WTC11 (cell line): ENCODE measurements around the gene ZC2HC1B. TPM values are rescaled to one million over a fixed set of nuclear protein-coding genes. Genes with fewer than 3 reads are reported as not detected.

Source experiments
- ATAC-seq: fragments of 200-7000 bp; cut with Tn5 transposase; 2 replicates; pipeline ENCODE4 v1.10.0; 2021; ENCODE audit warnings: mild to moderate bottlenecking, moderate library complexity
- CTCF ChIA-PET: fragments of 300-600 bp; sonication (Branson Sonifier 250); formaldehyde crosslinking; loops from one replicate; lab custom pipeline; 2021; ENCODE audit warnings: antibody characterized with exemption; lab: Charles Lee
- POLR2A ChIA-PET: fragments of 350-600 bp; sonication (Branson Sonifier 250); formaldehyde crosslinking; loops from one replicate; lab custom pipeline; 2021; ENCODE audit warnings: antibody characterized with exemption; lab: Charles Lee
- DNase-seq: peaks from one replicate; pipeline ENCODE4 v3.0.0; 2021; ENCODE audit warnings: low spot score
- H3K27ac Mint-ChIP-seq: 2 replicates; pipeline ENCODE4 v1.8.0; 2021; ENCODE audit warnings: mixed read lengths
- H3K27me3 Mint-ChIP-seq: 2 replicates; pipeline ENCODE4 v1.8.0; 2021; ENCODE audit warnings: low read depth, mild to moderate bottlenecking, moderate library complexity, mixed read lengths
- H3K36me3 Mint-ChIP-seq: 2 replicates; pipeline ENCODE4 v1.8.0; 2021; ENCODE audit warnings: mixed read lengths
- H3K4me1 Mint-ChIP-seq: 2 replicates; pipeline ENCODE4 v1.8.0; 2022; ENCODE audit warnings: mixed read lengths
- H3K4me3 Mint-ChIP-seq: 2 replicates; pipeline ENCODE4 v1.8.0; 2021; ENCODE audit warnings: mild to moderate bottlenecking, moderate library complexity, mixed read lengths
- H3K9me3 Mint-ChIP-seq: 2 replicates; pipeline ENCODE4 v1.8.0; 2021; ENCODE audit warnings: mixed read lengths
- EMX1 ChIP-seq: fragments of 250-450 bp; sonication (Bioruptor Pico); IDR thresholded peaks from 2 replicates; pipeline ENCODE4 v1.8.0; 2021; ENCODE audit warnings: mild to moderate bottlenecking
- ERG ChIP-seq: fragments of 250-450 bp; sonication (Bioruptor Pico); IDR thresholded peaks from 2 replicates; pipeline ENCODE4 v1.8.0; 2021; ENCODE audit warnings: mild to moderate bottlenecking
- FOXK1 ChIP-seq: sonication (generic); formaldehyde crosslinking; IDR thresholded peaks from 2 replicates; pipeline ENCODE4 v1.8.0; 2022; ENCODE audit warnings: mild to moderate bottlenecking, moderate library complexity, missing genetic modification reagents
- FOXP1 ChIP-seq: sonication (generic); formaldehyde crosslinking; IDR thresholded peaks from 2 replicates; pipeline ENCODE4 v1.8.0; 2022; ENCODE audit warnings: missing genetic modification reagents, mild to moderate bottlenecking, moderate library complexity, borderline replicate concordance
- IRF2 ChIP-seq: sonication (generic); formaldehyde crosslinking; IDR thresholded peaks from 2 replicates; pipeline ENCODE4 v1.8.0; 2022; ENCODE audit warnings: low read depth, missing genetic modification reagents, borderline replicate concordance
- MLX ChIP-seq: sonication (generic); formaldehyde crosslinking; IDR thresholded peaks from 2 replicates; pipeline ENCODE4 v1.8.1; 2023; ENCODE audit warnings: mild to moderate bottlenecking, missing genetic modification reagents, moderate library complexity
- MYBL2 ChIP-seq: sonication (generic); formaldehyde crosslinking; IDR thresholded peaks from 2 replicates; pipeline ENCODE4 v1.8.1; 2023; ENCODE audit warnings: mild to moderate bottlenecking, moderate library complexity, missing genetic modification reagents
- NFATC4 ChIP-seq: fragments of 250-450 bp; sonication (Bioruptor Pico); IDR thresholded peaks from 2 replicates; pipeline ENCODE4 v1.9.0; 2021; ENCODE audit warnings: mild to moderate bottlenecking
- NFYB ChIP-seq: sonication (generic); formaldehyde crosslinking; conservative IDR thresholded peaks from 2 replicates; pipeline ENCODE4 v1.8.0; 2022; ENCODE audit warnings: low read depth, missing genetic modification reagents
- RELA ChIP-seq: sonication (generic); formaldehyde crosslinking; IDR thresholded peaks from 2 replicates; pipeline ENCODE4 v1.8.1; 2022; ENCODE audit warnings: missing genetic modification reagents, mild to moderate bottlenecking, borderline replicate concordance
- SMAD3 ChIP-seq: sonication (generic); formaldehyde crosslinking; IDR thresholded peaks from 2 replicates; pipeline ENCODE4 v1.8.0; 2022; ENCODE audit warnings: missing genetic modification reagents, mild to moderate bottlenecking, borderline replicate concordance
- SMAD4 ChIP-seq: sonication (generic); formaldehyde crosslinking; IDR thresholded peaks from 2 replicates; pipeline ENCODE4 v1.8.0; 2022; ENCODE audit warnings: mild to moderate bottlenecking, missing genetic modification reagents
- SP1 ChIP-seq: sonication (generic); formaldehyde crosslinking; conservative IDR thresholded peaks from 2 replicates; pipeline ENCODE4 v1.8.1; 2022; ENCODE audit warnings: missing genetic modification reagents
- TEAD1 ChIP-seq: sonication (generic); formaldehyde crosslinking; IDR thresholded peaks from 2 replicates; pipeline ENCODE4 v1.8.0; 2022; ENCODE audit warnings: mild to moderate bottlenecking, missing genetic modification reagents
- ZBTB21 ChIP-seq: sonication (generic); formaldehyde crosslinking; IDR thresholded peaks from 2 replicates; pipeline ENCODE4 v1.8.1; 2023; ENCODE audit warnings: mild to moderate bottlenecking, missing genetic modification reagents, borderline replicate concordance
- ZBTB43 ChIP-seq: sonication (generic); formaldehyde crosslinking; IDR thresholded peaks from 2 replicates; pipeline ENCODE4 v1.8.1; 2023; ENCODE audit warnings: mild to moderate bottlenecking, missing genetic modification reagents
- ZMAT4 ChIP-seq: fragments of 250-450 bp; sonication (Bioruptor Pico); IDR thresholded peaks from 2 replicates; pipeline ENCODE4 v1.9.0; 2021; ENCODE audit warnings: mild to moderate bottlenecking
- ZNF232 ChIP-seq: sonication (generic); formaldehyde crosslinking; IDR thresholded peaks from 2 replicates; pipeline ENCODE4 v1.8.0; 2022; ENCODE audit warnings: mild to moderate bottlenecking, missing genetic modification reagents
- ZNF317 ChIP-seq: sonication (generic); formaldehyde crosslinking; IDR thresholded peaks from 2 replicates; pipeline ENCODE4 v1.8.1; 2023; ENCODE audit warnings: low read depth, mild to moderate bottlenecking, moderate library complexity, missing genetic modification reagents, borderline replicate concordance
- ZNF396 ChIP-seq: fragments of 250-450 bp; sonication (Bioruptor Pico); IDR thresholded peaks from 2 replicates; pipeline ENCODE4 v1.8.0; 2021; ENCODE audit warnings: mild to moderate bottlenecking, moderate library complexity, borderline replicate concordance
- ZNF532 ChIP-seq: fragments of 250-450 bp; sonication (Bioruptor Pico); IDR thresholded peaks from 2 replicates; pipeline ENCODE4 v1.9.0; 2021; ENCODE audit warnings: mild to moderate bottlenecking, borderline replicate concordance
- total RNA-seq: library from RNA; stranded (reverse); gene quantifications from 3 replicates; pipeline ENCODE4 v1.2.3, GENCODE V29; 2021
- TF ChIP-seq, protein P1 (sequence below): sonication (generic); formaldehyde crosslinking; IDR thresholded peaks from 2 replicates; pipeline ENCODE4 v1.8.1; 2023; ENCODE audit warnings: mild to moderate bottlenecking, missing genetic modification reagents, borderline replicate concordance

The ZC2HC1B gene
- total RNA-seq, 1 experiment from 2014 or later = not detected

GRCh38 chr6:143838395-143838794, 25.9 kb upstream of the ZC2HC1B start:
- ChIA-PET CTCF (no interaction called here), POLR2A (no interaction called here)
- Mint-ChIP-seq H3K36me3 (peaks cover 2% of the 10 kb centered on the region; the same call in 1 of the 2 replicates), H3K27me3 (no peaks in the 10 kb centered on the region), H3K4me1 (peaks cover 5% of the 10 kb centered on the region), H3K27ac (no peak overlapping the region), H3K4me3 (no peak overlapping the region), H3K9me3 (peaks cover 6% of the 10 kb centered on the region)
- ATAC-seq (no peak), DNase-seq (no peak)
- TF ChIP-seq EMX1 (CRISPR knock-in tag) (no peak), ZNF532 (CRISPR knock-in tag) (no peak), ZNF396 (CRISPR knock-in tag) (no peak), SMAD3 (no peak), IRF2 (CRISPR knock-in tag) (no peak), MYBL2 (CRISPR knock-in tag) (no peak), ZMAT4 (CRISPR knock-in tag) (no peak), ZBTB43 (CRISPR knock-in tag) (no peak), NFYB (CRISPR knock-in tag) (no peak), FOXP1 (no peak), RELA (CRISPR knock-in tag) (no peak), FOXK1 (CRISPR knock-in tag) (no peak), ZBTB21 (CRISPR knock-in tag) (no peak), ERG (no peak)

GRCh38 chr6:143839196-143839595, 25.1 kb upstream of the ZC2HC1B start:
- CTCF ChIA-PET = no interaction called here
- no peak for DNase-seq
- POLR2A ChIA-PET = no interaction called here
- H3K27ac Mint-ChIP-seq = no peak overlapping the region
- no peak for ATAC-seq
- no peak overlapping the region for H3K4me3 Mint-ChIP-seq
- H3K36me3 Mint-ChIP-seq = peaks cover 4% of the 10 kb centered on the region
- H3K4me1 Mint-ChIP-seq = peaks cover 11% of the 10 kb centered on the region
- peaks cover 6% of the 10 kb centered on the region for H3K9me3 Mint-ChIP-seq
- H3K27me3 Mint-ChIP-seq = no peaks in the 10 kb centered on the region
- TF ChIP-seq EMX1 (CRISPR knock-in tag) = no peak
- TF ChIP-seq NFYB (CRISPR knock-in tag) = no peak
- no peak for TF ChIP-seq ZNF232
- TF ChIP-seq, protein P1, sequence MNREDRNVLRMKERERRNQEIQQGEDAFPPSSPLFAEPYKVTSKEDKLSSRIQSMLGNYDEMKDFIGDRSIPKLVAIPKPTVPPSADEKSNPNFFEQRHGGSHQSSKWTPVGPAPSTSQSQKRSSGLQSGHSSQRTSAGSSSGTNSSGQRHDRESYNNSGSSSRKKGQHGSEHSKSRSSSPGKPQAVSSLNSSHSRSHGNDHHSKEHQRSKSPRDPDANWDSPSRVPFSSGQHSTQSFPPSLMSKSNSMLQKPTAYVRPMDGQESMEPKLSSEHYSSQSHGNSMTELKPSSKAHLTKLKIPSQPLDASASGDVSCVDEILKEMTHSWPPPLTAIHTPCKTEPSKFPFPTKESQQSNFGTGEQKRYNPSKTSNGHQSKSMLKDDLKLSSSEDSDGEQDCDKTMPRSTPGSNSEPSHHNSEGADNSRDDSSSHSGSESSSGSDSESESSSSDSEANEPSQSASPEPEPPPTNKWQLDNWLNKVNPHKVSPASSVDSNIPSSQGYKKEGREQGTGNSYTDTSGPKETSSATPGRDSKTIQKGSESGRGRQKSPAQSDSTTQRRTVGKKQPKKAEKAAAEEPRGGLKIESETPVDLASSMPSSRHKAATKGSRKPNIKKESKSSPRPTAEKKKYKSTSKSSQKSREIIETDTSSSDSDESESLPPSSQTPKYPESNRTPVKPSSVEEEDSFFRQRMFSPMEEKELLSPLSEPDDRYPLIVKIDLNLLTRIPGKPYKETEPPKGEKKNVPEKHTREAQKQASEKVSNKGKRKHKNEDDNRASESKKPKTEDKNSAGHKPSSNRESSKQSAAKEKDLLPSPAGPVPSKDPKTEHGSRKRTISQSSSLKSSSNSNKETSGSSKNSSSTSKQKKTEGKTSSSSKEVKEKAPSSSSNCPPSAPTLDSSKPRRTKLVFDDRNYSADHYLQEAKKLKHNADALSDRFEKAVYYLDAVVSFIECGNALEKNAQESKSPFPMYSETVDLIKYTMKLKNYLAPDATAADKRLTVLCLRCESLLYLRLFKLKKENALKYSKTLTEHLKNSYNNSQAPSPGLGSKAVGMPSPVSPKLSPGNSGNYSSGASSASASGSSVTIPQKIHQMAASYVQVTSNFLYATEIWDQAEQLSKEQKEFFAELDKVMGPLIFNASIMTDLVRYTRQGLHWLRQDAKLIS (CRISPR knock-in tag) = no peak
- no peak for TF ChIP-seq SMAD4
- no peak for TF ChIP-seq NFATC4 (CRISPR knock-in tag)
- no peak for TF ChIP-seq SP1
- TF ChIP-seq MLX = no peak
- TF ChIP-seq SMAD3 = no peak
- TF ChIP-seq ERG = no peak
- TF ChIP-seq TEAD1 (CRISPR knock-in tag) = no peak
- no peak for TF ChIP-seq ZNF317 (CRISPR knock-in tag)
